GM12865 (cell line): ENCODE results near the gene TLR6.

ENCODE experiments used
- DNase-seq: peaks from one replicate; pipeline ENCODE4 v3.0.0; 2010; ENCODE audit warnings: low read depth
- H3K4me3 ChIP-seq: 2 replicates; pipeline ENCODE4 v1.5.1; 2011; ENCODE audit warnings: mild to moderate bottlenecking, low read depth, low read length, control low read depth
- TF ChIP-seq, protein P1 (sequence below): IDR thresholded peaks from 2 replicates; pipeline ENCODE4 v1.5.1; 2011; ENCODE audit warnings: low read length, control low read depth, low read depth, inconsistent platforms; ENCODE audit not compliant: insufficient read depth; ENCODE audit errors: missing control alignments

TLR6 gene

DNA sequence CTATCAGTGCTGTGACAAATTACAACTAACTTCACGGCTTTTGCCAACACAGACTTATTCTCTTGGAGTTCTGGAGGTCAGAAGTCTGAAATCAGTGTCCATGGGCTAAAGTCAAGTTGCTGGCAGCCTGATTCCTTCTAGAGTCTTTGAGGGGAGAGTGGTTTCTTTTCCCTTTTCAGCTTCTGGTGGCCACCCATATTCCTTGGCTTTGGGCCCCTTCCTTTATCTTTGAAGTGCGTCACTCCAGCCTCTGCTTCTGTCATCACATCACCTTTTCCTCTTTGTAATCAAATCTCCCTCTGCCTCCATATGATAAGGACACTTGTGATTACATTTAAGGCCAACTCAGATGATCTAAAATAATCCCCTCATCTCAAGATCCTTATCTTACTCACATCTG, 20.0 kb upstream of the TLR6 start:
- H3K4me3 ChIP-seq: no peak overlapping the region
- DNase-seq: no peak
- TF ChIP-seq, protein P1, sequence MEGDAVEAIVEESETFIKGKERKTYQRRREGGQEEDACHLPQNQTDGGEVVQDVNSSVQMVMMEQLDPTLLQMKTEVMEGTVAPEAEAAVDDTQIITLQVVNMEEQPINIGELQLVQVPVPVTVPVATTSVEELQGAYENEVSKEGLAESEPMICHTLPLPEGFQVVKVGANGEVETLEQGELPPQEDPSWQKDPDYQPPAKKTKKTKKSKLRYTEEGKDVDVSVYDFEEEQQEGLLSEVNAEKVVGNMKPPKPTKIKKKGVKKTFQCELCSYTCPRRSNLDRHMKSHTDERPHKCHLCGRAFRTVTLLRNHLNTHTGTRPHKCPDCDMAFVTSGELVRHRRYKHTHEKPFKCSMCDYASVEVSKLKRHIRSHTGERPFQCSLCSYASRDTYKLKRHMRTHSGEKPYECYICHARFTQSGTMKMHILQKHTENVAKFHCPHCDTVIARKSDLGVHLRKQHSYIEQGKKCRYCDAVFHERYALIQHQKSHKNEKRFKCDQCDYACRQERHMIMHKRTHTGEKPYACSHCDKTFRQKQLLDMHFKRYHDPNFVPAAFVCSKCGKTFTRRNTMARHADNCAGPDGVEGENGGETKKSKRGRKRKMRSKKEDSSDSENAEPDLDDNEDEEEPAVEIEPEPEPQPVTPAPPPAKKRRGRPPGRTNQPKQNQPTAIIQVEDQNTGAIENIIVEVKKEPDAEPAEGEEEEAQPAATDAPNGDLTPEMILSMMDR: no peak

DNA sequence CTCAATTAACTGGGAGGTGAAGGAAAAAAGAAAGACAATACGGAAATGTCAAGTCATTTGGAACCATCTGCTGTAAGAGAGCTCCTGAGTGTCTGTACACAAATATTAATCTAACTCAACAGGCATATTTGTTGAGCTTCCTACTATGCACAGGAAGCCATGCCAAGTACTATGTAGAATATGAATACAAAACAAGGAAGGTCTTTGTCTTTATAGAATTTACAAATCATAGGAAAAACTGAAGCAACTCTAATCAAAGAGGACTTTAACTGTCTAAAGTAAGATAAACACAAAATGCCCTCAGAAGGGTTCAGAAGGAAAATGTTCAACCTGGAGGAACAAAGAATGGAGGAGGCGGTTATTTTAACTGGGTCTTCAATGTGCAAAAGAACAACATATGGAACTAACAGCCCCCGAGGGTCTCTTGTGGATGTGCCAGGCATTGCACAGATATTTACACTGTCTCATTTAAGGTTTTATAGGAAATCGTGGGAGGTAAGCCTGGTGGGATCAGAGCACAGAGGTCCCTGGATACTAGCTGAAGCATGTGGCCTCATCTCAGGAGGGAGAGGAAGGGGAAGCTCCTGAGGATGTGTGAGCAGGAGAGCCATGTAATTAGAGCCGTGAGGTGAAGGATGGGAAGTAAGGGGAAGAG, 16.8 kb upstream of the TLR6 start:
- TF ChIP-seq, protein P1: no peak
- no peak overlapping the region for H3K4me3 ChIP-seq
- DNase-seq: no peak

DNA sequence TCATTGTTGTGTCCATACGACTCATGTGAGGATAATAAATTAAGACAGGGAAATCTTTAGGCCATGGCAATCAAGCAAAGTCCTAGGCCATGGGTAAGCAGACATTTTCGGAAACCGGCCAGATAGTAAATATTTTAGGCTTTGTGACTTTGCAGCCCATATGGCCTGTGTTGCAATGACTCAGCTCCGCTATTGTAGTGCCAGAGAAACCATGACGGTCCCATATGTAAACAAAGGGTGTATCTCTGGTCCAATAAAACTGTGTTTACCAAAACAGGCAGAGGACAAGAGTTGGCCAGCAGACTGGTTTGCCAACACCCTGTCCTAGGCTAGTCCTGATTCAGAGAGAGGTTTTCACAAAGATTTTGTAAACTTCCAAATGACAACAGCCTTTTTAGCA, 16.0 kb upstream of the TLR6 start:
- no peak for DNase-seq
- TF ChIP-seq, protein P1: no peak
- no peak overlapping the region for H3K4me3 ChIP-seq

DNA sequence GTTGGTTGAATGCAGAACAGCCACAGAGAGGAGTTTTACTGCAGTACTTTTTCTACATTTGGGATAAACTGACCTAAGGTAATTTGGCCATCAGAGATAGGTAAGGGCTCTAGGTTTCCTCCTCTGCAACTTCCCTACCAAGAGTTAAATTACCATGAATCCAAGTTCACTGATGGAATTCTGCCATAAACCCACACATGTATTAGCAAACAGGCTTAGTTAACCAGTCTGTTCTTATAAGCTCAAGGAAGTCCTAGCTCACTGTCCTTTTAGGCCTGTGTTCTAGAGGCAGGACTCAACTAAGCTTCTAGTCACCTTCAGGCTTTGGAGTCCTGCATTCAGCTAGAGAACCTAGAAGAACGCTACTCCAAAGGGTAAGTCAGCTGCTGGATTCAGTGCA, 15.0 kb upstream of the TLR6 start:
- no peak overlapping the region for H3K4me3 ChIP-seq
- no peak for DNase-seq
- TF ChIP-seq, protein P1: no peak

- TF ChIP-seq, protein P1: no peak
- no peak overlapping the region for H3K4me3 ChIP-seq
- DNase-seq: no peak
These were observed 13.6 kb upstream of the TLR6 start for GRCh38 chr4:38870098-38870808.

GRCh38 chr4:38869511-38869910, 12.9 kb upstream of the TLR6 start:
- no peak for DNase-seq
- TF ChIP-seq, protein P1: no peak
- H3K4me3 ChIP-seq: no peak overlapping the region
